Measurements from ENCODE around the gene PTPRU. TPM values are rescaled to one million over a fixed set of nuclear protein-coding genes. Genes with fewer than 3 reads are reported as not detected.

PTPRU gene
- total RNA-seq, 1 donor from 2014 or later: 15.3 TPM

- H3K27me3 ChIP-seq (ENCODE audit: low read depth): peaks cover 34% of the 10 kb centered on the region
- H3K36me3 ChIP-seq: no peaks in the 10 kb centered on the region
- no peak overlapping the region for H3K4me3 ChIP-seq
- no peak for DNase-seq
- no peak for TF ChIP-seq CTCF (IDR thresholded peaks at IDR 0.05; ENCODE audit: borderline replicate concordance)
- no peak overlapping the region for H3K27ac ChIP-seq (replicated peaks)
- H3K4me1 ChIP-seq: peaks cover 18% of the 10 kb centered on the region
- intact Hi-C loops (cut with micrococcal nuclease): no loop called here
- H3K9me3 ChIP-seq (replicated peaks): no peaks in the 10 kb centered on the region
These were observed 20.9 kb downstream of the PTPRU start for GRCh38 chr1:29256979-29257804.

- intact Hi-C loops (cut with micrococcal nuclease): no loop called here
- TF ChIP-seq CTCF (IDR thresholded peaks at IDR 0.05; ENCODE audit: borderline replicate concordance): no peak
- no peak for DNase-seq
- Histone ChIP-seq H3K4me3 (no peak overlapping the region), H3K27me3 (ENCODE audit: low read depth) (peaks cover 34% of the 10 kb centered on the region), H3K4me1 (peaks cover 18% of the 10 kb centered on the region), H3K27ac (replicated peaks) (no peak overlapping the region), H3K9me3 (replicated peaks) (no peaks in the 10 kb centered on the region), H3K36me3 (no peaks in the 10 kb centered on the region)
These were observed 22.1 kb downstream of the PTPRU start for GRCh38 chr1:29258189-29258975.

GRCh38 chr1:29258976-29259801 is 22.9 kb downstream of the PTPRU start:
- TF ChIP-seq CTCF (IDR thresholded peaks at IDR 0.05; ENCODE audit: borderline replicate concordance): no peak
- Histone ChIP-seq H3K27ac (replicated peaks) (no peak overlapping the region), H3K27me3 (ENCODE audit: low read depth) (peaks cover 34% of the 10 kb centered on the region), H3K36me3 (no peaks in the 10 kb centered on the region), H3K4me1 (peaks cover 18% of the 10 kb centered on the region), H3K4me3 (peak overlapping the region; percentile 68), H3K9me3 (replicated peaks) (no peaks in the 10 kb centered on the region)
- intact Hi-C loops (cut with micrococcal nuclease): no loop called here
- DNase-seq: no peak

GRCh38 chr1:29259802-29260441 is 23.6 kb downstream of the PTPRU start:
- Histone ChIP-seq H3K4me1 (peaks cover 18% of the 10 kb centered on the region), H3K27ac (replicated peaks) (no peak overlapping the region), H3K36me3 (no peaks in the 10 kb centered on the region), H3K27me3 (ENCODE audit: low read depth) (peaks cover 34% of the 10 kb centered on the region), H3K9me3 (replicated peaks) (no peaks in the 10 kb centered on the region), H3K4me3 (peak overlapping the region; percentile 68)
- intact Hi-C loops (cut with micrococcal nuclease): no loop called here
- TF ChIP-seq CTCF (IDR thresholded peaks at IDR 0.05; ENCODE audit: borderline replicate concordance): no peak
- peak; percentile 67 for DNase-seq

- peaks cover 34% of the 10 kb centered on the region for H3K27me3 ChIP-seq (ENCODE audit: low read depth)
- H3K9me3 ChIP-seq (replicated peaks): no peaks in the 10 kb centered on the region
- H3K4me1 ChIP-seq: peaks cover 18% of the 10 kb centered on the region
- intact Hi-C loops (cut with micrococcal nuclease): no loop called here
- H3K36me3 ChIP-seq: no peaks in the 10 kb centered on the region
- peak overlapping the region; percentile 68 for H3K4me3 ChIP-seq
- DNase-seq: no peak
- no peak overlapping the region for H3K27ac ChIP-seq (replicated peaks)
- no peak for TF ChIP-seq CTCF (IDR thresholded peaks at IDR 0.05; ENCODE audit: borderline replicate concordance)
These were observed 24.2 kb downstream of the PTPRU start for GRCh38 chr1:29260531-29260930.
